HFFc6 (cell line): ENCODE results near the gene IL3RA. TPM values are rescaled to one million over a fixed set of nuclear protein-coding genes. Genes with fewer than 3 reads are reported as not detected.

Source experiments
- DNase-seq: peaks from one replicate; pipeline ENCODE4 v3.0.0-alpha.2; 2018
- H3K27ac Mint-ChIP-seq: 2 replicates; pipeline ENCODE4 v1.8.0; 2020; ENCODE audit warnings: mild to moderate bottlenecking, mixed read lengths
- H3K27me3 Mint-ChIP-seq: 2 replicates; pipeline ENCODE4 v1.8.0; 2021; ENCODE audit warnings: mild to moderate bottlenecking, moderate library complexity, mixed read lengths; ENCODE audit not compliant: insufficient read depth
- H3K36me3 Mint-ChIP-seq: 2 replicates; pipeline ENCODE4 v1.8.0; 2021; ENCODE audit warnings: low read depth, mixed read lengths
- H3K4me1 Mint-ChIP-seq: 2 replicates; pipeline ENCODE4 v1.8.0; 2020; ENCODE audit warnings: low read depth, mixed read lengths
- H3K4me3 Mint-ChIP-seq: 2 replicates; pipeline ENCODE4 v1.8.0; 2020; ENCODE audit warnings: mild to moderate bottlenecking, moderate library complexity, mixed read lengths
- H3K9me3 Mint-ChIP-seq: 2 replicates; pipeline ENCODE4 v1.8.0; 2020; ENCODE audit warnings: mild to moderate bottlenecking, mixed read lengths
- CTCF ChIP-seq: fragments of 200-600 bp; sonication (generic); IDR thresholded peaks from 2 replicates; pipeline ENCODE4 v1.5.0; 2021; ENCODE audit warnings: antibody characterized with exemption, mild to moderate bottlenecking
- long read RNA-seq: library from polyadenylated mRNA; unstranded; transcript quantifications from one replicate; pipeline ENCODE4 v2.0.0, GENCODE V29; 2019
- total RNA-seq, 6 experiments: library from RNA; stranded (reverse); fragmentation: NEBNext Ultra II Directional; extraction: Animal tissue kit (Norgen Biotek cat#: 25700); gene quantifications; 2 replicates in 1 of 6; 3 replicates in 5 of 6; pipeline ENCODE4 v1.2.3, GENCODE V29; 2021

Gene IL3RA
- total RNA-seq, result under 1 TPM in 2 of 6 experiments, not detected in 4; 0.09 to 0.13 TPM
- long read RNA-seq, partial matches to known transcripts, result 0 of 1 reads
- long read RNA-seq, other reads (novel, unspliced or antisense), result 1 of 1 reads

GRCh38 chrX:1336331-1336943, at the start of gene IL3RA:
Gene IL3RA, plus strand, starts transcription at chrX:1336785. Its CDS starts 4,981 bp downstream, at chrX:1341766.
- H3K4me1 Mint-ChIP-seq, result peaks cover 14% of the 10 kb centered on the region
- peak within 1 kb of the TSS; percentile 85 for H3K4me3 Mint-ChIP-seq
- H3K36me3 Mint-ChIP-seq, result no peaks in the 10 kb centered on the region
- peaks cover 11% of the 10 kb centered on the region for H3K9me3 Mint-ChIP-seq
- peaks cover 12% of the 10 kb centered on the region for H3K27me3 Mint-ChIP-seq
- peak; percentile 26 for DNase-seq
- H3K27ac Mint-ChIP-seq, result no peak within 1 kb of the TSS; the same call in 1 of the 2 replicates
- no peak for TF ChIP-seq CTCF

- peaks cover 10% of the 10 kb centered on the region for H3K27me3 Mint-ChIP-seq
- no peaks in the 10 kb centered on the region for H3K36me3 Mint-ChIP-seq
- no peaks in the 10 kb centered on the region for H3K4me1 Mint-ChIP-seq
- no peak for DNase-seq
- H3K9me3 Mint-ChIP-seq, result peaks cover 6% of the 10 kb centered on the region; the same call in 1 of the 2 replicates
- H3K27ac Mint-ChIP-seq, result no peak overlapping the region
- no peak for TF ChIP-seq CTCF
- no peak overlapping the region for H3K4me3 Mint-ChIP-seq
Measured at GRCh38 chrX:1289535-1289934, 47.0 kb upstream of the IL3RA start.

DNA sequence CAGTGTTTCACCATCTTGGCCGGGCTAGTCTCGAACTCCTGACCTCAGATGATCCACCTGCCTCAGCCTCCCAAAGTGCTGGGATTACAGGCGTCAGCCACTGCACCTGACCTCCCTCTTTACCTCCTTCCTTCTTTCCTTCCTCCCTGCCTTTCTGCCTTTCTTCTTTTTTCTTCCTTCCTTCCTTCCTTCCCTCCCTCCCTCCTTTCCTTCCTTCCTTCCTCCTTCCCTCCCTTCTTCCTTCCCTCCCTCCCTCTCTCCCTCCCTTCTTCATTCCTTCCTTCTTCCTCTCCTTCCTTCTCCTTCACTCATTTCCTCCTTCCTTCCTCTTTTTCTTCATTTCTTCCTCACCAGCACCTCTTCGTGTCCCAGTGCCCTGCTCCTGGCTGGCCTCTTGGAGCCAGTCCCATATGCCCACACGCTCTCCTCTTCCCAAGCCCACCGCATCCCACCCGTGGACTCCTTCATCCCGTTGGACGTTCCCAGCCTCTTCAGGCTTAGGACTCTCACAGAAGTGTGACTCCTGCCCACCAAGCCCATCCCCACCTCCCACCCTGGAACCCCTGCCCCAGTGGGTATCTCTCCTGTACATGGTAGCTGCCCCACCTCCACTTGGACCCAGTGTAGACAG, 45.4 kb upstream of the IL3RA start:
- Mint-ChIP-seq H3K4me3 (no peak overlapping the region), H3K27ac (no peak overlapping the region), H3K9me3 (peaks cover 6% of the 10 kb centered on the region; the same call in 1 of the 2 replicates), H3K27me3 (peaks cover 10% of the 10 kb centered on the region), H3K4me1 (no peaks in the 10 kb centered on the region), H3K36me3 (no peaks in the 10 kb centered on the region)
- no peak for DNase-seq
- no peak for TF ChIP-seq CTCF

DNA sequence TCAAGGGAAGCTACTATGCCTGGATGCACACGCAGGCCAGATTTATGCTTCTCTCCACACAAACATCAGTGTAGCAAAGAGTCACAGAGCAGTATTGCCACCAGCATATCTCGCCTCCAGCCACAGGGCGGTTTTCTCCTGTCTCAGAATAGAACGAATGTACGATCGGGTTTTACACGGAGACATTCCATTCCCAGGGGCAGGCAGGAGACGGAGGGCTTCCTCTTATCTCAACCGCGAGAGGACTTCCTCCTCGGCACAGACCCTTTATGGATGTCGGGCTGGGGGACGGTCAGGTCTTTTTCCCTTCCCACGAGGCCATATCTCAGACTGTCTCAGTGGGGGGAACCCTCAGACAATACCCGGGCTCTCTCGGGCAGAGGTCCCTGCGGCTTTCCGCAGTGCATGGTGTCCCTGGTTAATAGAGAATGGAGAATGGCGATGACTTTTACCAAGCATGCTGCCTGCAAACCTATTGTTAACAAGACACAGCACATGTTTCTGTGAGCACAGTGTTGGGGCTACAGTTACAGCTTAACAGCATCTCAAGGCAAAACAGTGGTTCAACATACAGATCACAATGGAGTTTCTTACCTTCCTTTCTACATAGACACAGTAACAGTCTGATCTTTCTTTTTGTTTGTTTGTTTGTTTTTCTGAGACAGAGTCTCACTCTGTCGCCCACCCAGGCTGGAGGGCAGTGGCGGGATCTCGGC, 43.9 kb upstream of the IL3RA start:
- H3K27ac Mint-ChIP-seq, result no peak overlapping the region
- no peak for DNase-seq
- H3K4me3 Mint-ChIP-seq, result no peak overlapping the region
- peaks cover 10% of the 10 kb centered on the region for H3K27me3 Mint-ChIP-seq
- no peaks in the 10 kb centered on the region for H3K36me3 Mint-ChIP-seq
- no peak for TF ChIP-seq CTCF
- H3K4me1 Mint-ChIP-seq, result no peaks in the 10 kb centered on the region
- peaks cover 6% of the 10 kb centered on the region; the same call in 1 of the 2 replicates for H3K9me3 Mint-ChIP-seq

DNA sequence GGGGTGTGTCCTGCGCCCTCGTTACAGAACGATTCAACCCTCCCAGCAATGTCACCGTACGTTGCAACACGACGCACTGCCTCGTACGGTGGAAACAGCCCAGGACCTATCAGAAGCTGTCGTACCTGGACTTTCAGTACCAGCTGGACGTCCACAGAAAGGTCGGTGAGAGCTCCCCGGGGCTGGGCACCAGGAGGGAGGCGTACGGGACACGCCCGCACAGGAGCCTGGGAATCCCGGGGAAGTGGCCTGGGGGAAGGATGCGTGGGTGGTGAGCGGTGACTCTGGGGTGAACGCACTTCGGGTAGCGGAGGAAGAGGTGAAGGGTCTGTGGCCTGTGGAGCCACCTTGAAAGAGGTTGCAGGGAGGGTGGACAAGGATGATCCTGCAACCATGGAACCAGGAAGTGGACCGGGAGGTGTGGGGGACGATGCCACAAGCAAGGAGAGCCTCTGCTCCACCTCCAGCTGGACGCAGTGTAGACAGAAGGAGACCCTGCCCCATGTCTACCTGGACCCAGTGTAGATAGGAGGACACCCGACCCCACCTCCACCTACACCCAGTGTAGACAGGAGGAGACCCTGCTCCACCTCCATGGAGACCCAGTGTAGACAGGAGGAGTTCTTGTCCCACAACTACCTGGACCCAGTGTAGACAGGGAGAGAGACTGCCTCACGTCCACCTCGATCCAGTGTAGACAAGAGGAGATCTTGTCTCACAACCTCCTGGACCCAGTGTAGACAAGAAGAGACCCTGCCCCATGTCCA, 42.1 kb upstream of the IL3RA start:
- Mint-ChIP-seq H3K4me1 (no peaks in the 10 kb centered on the region), H3K36me3 (no peaks in the 10 kb centered on the region), H3K4me3 (no peak overlapping the region), H3K27ac (no peak overlapping the region), H3K9me3 (peaks cover 12% of the 10 kb centered on the region), H3K27me3 (peaks cover 6% of the 10 kb centered on the region)
- no peak for DNase-seq
- no peak for TF ChIP-seq CTCF
